Ovary (tissue), 3 donors: ENCODE results near the gene C5AR2.

Source experiments
- EP300 ChIP-seq: sonication (generic); formaldehyde crosslinking; IDR thresholded peaks from one replicate; pipeline ENCODE4 v1.6.1; 2017; ENCODE audit warnings: antibody characterized with exemption
- POLR2A ChIP-seq: fragments of 450-650 bp; IDR thresholded peaks from one replicate; pipeline ENCODE4 v1.6.1; 2017; ENCODE audit warnings: antibody characterized with exemption, mild to moderate bottlenecking, moderate library complexity
- TF ChIP-seq, protein P1 (sequence below), 3 donors: fragments of 450-650 bp in 2 of 3; fragments of 200-600 bp in 1 of 3; IDR thresholded peaks; one replicate each; pipeline versions ENCODE4 v1.5.1 to v1.8.0; 2016 to 2022; ENCODE audit warnings: antibody characterized with exemption in 3 of 3, mild to moderate bottlenecking in 1 of 3
- donor health status: DM: no; HTN: no; CAD: no.

DNA sequence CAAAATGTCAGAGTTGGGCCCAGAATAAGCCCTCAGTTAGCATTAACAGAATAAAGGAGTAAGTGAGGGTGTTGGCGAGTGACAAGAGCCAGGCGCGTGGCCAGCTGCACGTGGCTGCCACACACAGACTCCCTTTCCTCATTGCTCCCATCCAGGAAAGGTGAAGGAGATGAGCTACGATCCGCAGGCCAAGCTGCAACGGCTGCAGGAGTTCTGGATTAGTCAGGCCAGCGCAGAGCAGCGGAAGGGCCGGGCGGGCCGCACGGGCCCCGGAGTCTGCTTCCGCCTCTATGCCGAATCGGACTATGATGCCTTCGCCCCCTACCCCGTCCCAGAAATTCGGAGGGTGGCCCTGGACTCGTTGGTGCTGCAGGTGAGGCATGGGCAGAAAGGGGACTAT, 30.3 kb downstream of the C5AR2 start:
- TF ChIP-seq, protein P1, sequence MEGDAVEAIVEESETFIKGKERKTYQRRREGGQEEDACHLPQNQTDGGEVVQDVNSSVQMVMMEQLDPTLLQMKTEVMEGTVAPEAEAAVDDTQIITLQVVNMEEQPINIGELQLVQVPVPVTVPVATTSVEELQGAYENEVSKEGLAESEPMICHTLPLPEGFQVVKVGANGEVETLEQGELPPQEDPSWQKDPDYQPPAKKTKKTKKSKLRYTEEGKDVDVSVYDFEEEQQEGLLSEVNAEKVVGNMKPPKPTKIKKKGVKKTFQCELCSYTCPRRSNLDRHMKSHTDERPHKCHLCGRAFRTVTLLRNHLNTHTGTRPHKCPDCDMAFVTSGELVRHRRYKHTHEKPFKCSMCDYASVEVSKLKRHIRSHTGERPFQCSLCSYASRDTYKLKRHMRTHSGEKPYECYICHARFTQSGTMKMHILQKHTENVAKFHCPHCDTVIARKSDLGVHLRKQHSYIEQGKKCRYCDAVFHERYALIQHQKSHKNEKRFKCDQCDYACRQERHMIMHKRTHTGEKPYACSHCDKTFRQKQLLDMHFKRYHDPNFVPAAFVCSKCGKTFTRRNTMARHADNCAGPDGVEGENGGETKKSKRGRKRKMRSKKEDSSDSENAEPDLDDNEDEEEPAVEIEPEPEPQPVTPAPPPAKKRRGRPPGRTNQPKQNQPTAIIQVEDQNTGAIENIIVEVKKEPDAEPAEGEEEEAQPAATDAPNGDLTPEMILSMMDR (IDR thresholded peaks at IDR 0.05) = no peak
- no peak for TF ChIP-seq POLR2A
- TF ChIP-seq EP300 = no peak
